HG03175 (cell line): ENCODE results near the gene RIBC2.
"Not testable (repeated sequence)": the region's sequence is repeated elsewhere in the genome, so short reads cannot be mapped to it uniquely, and the experiment has no call there.

Source experiments
- ATAC-seq: cut with Tn5 transposase; IDR thresholded peaks from one replicate; pipeline ENCODE4 v1.9.1; 2021; ENCODE audit warnings: mild to moderate bottlenecking, moderate library complexity; ENCODE audit not compliant: unreplicated experiment

RIBC2 gene

GRCh38 chr22:45448431-45448830 is 34.9 kb downstream of the RIBC2 start:
- ATAC-seq: no peak

- ATAC-seq: not testable (repeated sequence)
Measured at GRCh38 chr22:45449442-45449841, 35.9 kb downstream of the RIBC2 start.

- no peak for ATAC-seq
Measured at GRCh38 chr22:45450101-45450785, 36.8 kb downstream of the RIBC2 start.

GRCh38 chr22:45450921-45451651 is 37.6 kb downstream of the RIBC2 start:
- ATAC-seq: no peak

- ATAC-seq: no peak
Measured at GRCh38 chr22:45451972-45452371, 38.5 kb downstream of the RIBC2 start.

- ATAC-seq: no peak
Measured at GRCh38 chr22:45452565-45453379, 39.3 kb downstream of the RIBC2 start.

GRCh38 chr22:45453764-45454163 is 40.3 kb downstream of the RIBC2 start:
- ATAC-seq: no peak

- ATAC-seq: no peak
Measured at GRCh38 chr22:45454275-45454674, 40.8 kb downstream of the RIBC2 start.

- no peak for ATAC-seq
Measured at GRCh38 chr22:45455212-45455611, 41.7 kb downstream of the RIBC2 start.

- no peak for ATAC-seq
Measured at GRCh38 chr22:45455621-45456020, 42.1 kb downstream of the RIBC2 start.

- ATAC-seq: no peak
Measured at GRCh38 chr22:45456811-45457210, 43.3 kb downstream of the RIBC2 start.

GRCh38 chr22:45458532-45458931 is 45.0 kb downstream of the RIBC2 start:
- ATAC-seq: no peak

GRCh38 chr22:45459235-45459634 is 45.7 kb downstream of the RIBC2 start:
- ATAC-seq: no peak

GRCh38 chr22:45460288-45461109 is 47.0 kb downstream of the RIBC2 start:
- ATAC-seq: no peak

GRCh38 chr22:45462034-45462655 is 48.7 kb downstream of the RIBC2 start:
- ATAC-seq: no peak

GRCh38 chr22:45463691-45464090 is 50.2 kb downstream of the RIBC2 start:
- ATAC-seq: not testable (repeated sequence)

GRCh38 chr22:45465633-45466032 is 52.1 kb downstream of the RIBC2 start:
- ATAC-seq: no peak

GRCh38 chr22:45468872-45469271 is 55.4 kb downstream of the RIBC2 start:
- no peak for ATAC-seq

- ATAC-seq: no peak
Measured at GRCh38 chr22:45469281-45470073, 56.0 kb downstream of the RIBC2 start.

GRCh38 chr22:45470871-45471270 is 57.4 kb downstream of the RIBC2 start:
- ATAC-seq: no peak
